K562 (cell line): ENCODE data around the gene SCARF2. TPM values are rescaled to one million over a fixed set of nuclear protein-coding genes. Genes with fewer than 3 reads are reported as not detected.
A peak's percentile ranks its signal among the peaks of the same experiment; 100 is the strongest.

ENCODE experiments used
- ARID3B ChIP-seq: fragments of 250-450 bp; sonication (Bioruptor Pico); IDR thresholded peaks from 2 replicates; pipeline ENCODE4 v1.4.0; 2020; ENCODE audit warnings: borderline replicate concordance
- BHLHE40 ChIP-seq: IDR thresholded peaks from 2 replicates; pipeline ENCODE4 v1.6.1; 2011; ENCODE audit warnings: low read length, improper control_type of control experiment
- BRF2 ChIP-seq: IDR thresholded peaks from 3 replicates; pipeline ENCODE4 v1.6.1; 2011; ENCODE audit warnings: borderline replicate concordance, mild to moderate bottlenecking; ENCODE audit not compliant: insufficient read length, insufficient read depth
- CBX1 ChIP-seq: sonication (generic); IDR thresholded peaks from 2 replicates; pipeline ENCODE4 v1.6.1; 2016; ENCODE audit warnings: antibody characterized with exemption, low read depth, mild to moderate bottlenecking
- CBX2 ChIP-seq: fragments of 200-600 bp; sonication (generic); IDR thresholded peaks from one replicate; pipeline ENCODE4 v1.6.1; 2012; ENCODE audit warnings: mild to moderate bottlenecking, low read length, inconsistent platforms; ENCODE audit not compliant: insufficient read depth, poor library complexity, severe bottlenecking
- EWSR1 ChIP-seq: fragments of 450-650 bp; IDR thresholded peaks from 2 replicates; pipeline ENCODE4 v1.6.1; 2018; ENCODE audit warnings: borderline replicate concordance, mild to moderate bottlenecking, low read depth, moderate library complexity; ENCODE audit not compliant: partially characterized antibody
- FOXP4 ChIP-seq: sonication (generic); formaldehyde crosslinking; IDR thresholded peaks from 2 replicates; pipeline ENCODE4 v1.8.0; 2022; ENCODE audit warnings: mild to moderate bottlenecking, missing genetic modification reagents, borderline replicate concordance
- ILK ChIP-seq: fragments of 450-650 bp; IDR thresholded peaks from 2 replicates; pipeline ENCODE4 v1.6.1; 2016; ENCODE audit warnings: missing genetic modification characterization, low read depth, mild to moderate bottlenecking, missing compliant biosample characterization, moderate library complexity, borderline replicate concordance
- KLF16 ChIP-seq: IDR thresholded peaks from 2 replicates; pipeline ENCODE4 v1.6.1; 2016; ENCODE audit warnings: antibody characterized with exemption
- POU5F1 ChIP-seq: fragments of 150-350 bp; IDR thresholded peaks from 2 replicates; pipeline ENCODE4 v1.6.1; 2014; ENCODE audit warnings: borderline replicate concordance, low read length, low read depth, mild to moderate bottlenecking; ENCODE audit not compliant: partially characterized antibody
- RBM25 ChIP-seq: fragments of 200-400 bp; formaldehyde crosslinking; IDR thresholded peaks from 2 replicates; pipeline ENCODE4 v1.6.1; 2018; ENCODE audit warnings: low read length, low read depth, moderate library complexity; ENCODE audit not compliant: severe bottlenecking
- SIN3A ChIP-seq, 2 experiments: fragments of 150-350 bp in 1 of 2; IDR thresholded peaks; 2 replicates each; pipeline ENCODE4 v1.6.1; 2011 to 2016; ENCODE audit warnings: borderline replicate concordance in 2 of 2, low read depth in 2 of 2, low read length in 2 of 2, mild to moderate bottlenecking in 2 of 2, moderate library complexity in 2 of 2; ENCODE audit not compliant: control insufficient read depth in 1 of 2
- SRSF9 ChIP-seq: fragments of 200-400 bp; formaldehyde crosslinking; IDR thresholded peaks from 2 replicates; pipeline ENCODE4 v1.6.1; 2017; ENCODE audit warnings: low read depth, low read length, borderline replicate concordance
- THAP12 ChIP-seq: fragments of 250-450 bp; sonication (Bioruptor Pico); IDR thresholded peaks from 2 replicates; pipeline ENCODE4 v1.9.0; 2021; ENCODE audit warnings: mild to moderate bottlenecking, inconsistent platforms
- ZEB2 ChIP-seq: fragments of 450-650 bp; IDR thresholded peaks from 2 replicates; pipeline ENCODE4 v1.6.1; 2016
- ZNF212 ChIP-seq: fragments of 450-650 bp; formaldehyde crosslinking; IDR thresholded peaks from 2 replicates; pipeline ENCODE4 v1.4.0; 2020; ENCODE audit warnings: mild to moderate bottlenecking
- ZNF384 ChIP-seq: IDR thresholded peaks from 2 replicates; pipeline ENCODE4 v1.6.1; 2012; ENCODE audit warnings: low read depth, low read length, improper control_type of control experiment
- polyA plus RNA-seq, 8 experiments: library from polyadenylated mRNA; depleted of rRNA in 4 of 8; stranded (reverse) in 5 of 8; unstranded in 3 of 8; fragments of >200 nt; fragmentation: Nextera tagmentation in 2 of 8; fragmentation: Illumina TruSeq in 1 of 8; extraction: Ambion mirVana in 2 of 8; extraction: Trizol in 1 of 8; gene quantifications; 2 replicates each; pipeline versions ENCODE4 v1.2.1 to v1.2.3, GENCODE V29; 2011 to 2014; ENCODE audit warnings: inconsistent platforms in 1 of 8, missing spikeins in 1 of 8
- total RNA-seq, 7 experiments: library from RNA; depleted of rRNA in 6 of 7; stranded (reverse); fragments of >200 nt in 6 of 7; fragmentation: Illumina TruSeq in 2 of 7; extraction: Trizol in 2 of 7; gene quantifications; 2 replicates each; pipeline versions ENCODE4 v1.2.1 to v1.2.3, GENCODE V29; 2011 to 2021; ENCODE audit warnings: low replicate concordance in 1 of 7

Gene SCARF2
- total and polyA plus RNA-seq, 9 of the 15 experiments (the other 6 are each of a cell fraction or from before 2014, with no cell fraction given), result 0.06 to 0.32 (median 0.21) TPM; not detected in 5

- TF ChIP-seq THAP12 (CRISPR knock-in tag) (peak; percentile 93), ZNF384 (peak; percentile 69), BRF2 (no peak), ZEB2 (no peak), FOXP4 (CRISPR knock-in tag) (no peak), BHLHE40 (peak; percentile 71; the same call in 1 of the 2 replicates), ZNF212 (CRISPR knock-in tag) (peak; percentile 86), CBX1 (no peak), KLF16 (no peak), SIN3A (IDR thresholded peaks at IDR 0.05; ENCODE audit: borderline replicate concordance in 2 of 2, control insufficient read depth in 1 of 2, low read depth in 2 of 2, low read length in 2 of 2) (peak; percentile 85 to 87; a peak in 3 of 4 replicates), CBX2 (no peak), POU5F1 (peak; percentile 95), RBM25 (no peak), ARID3B (CRISPR knock-in tag) (peak; percentile 90), SRSF9 (no peak), EWSR1 (no peak), ILK (tag) (no peak)
Measured at GRCh38 chr22:20393705-20394476, 43.7 kb downstream of the SCARF2 start, which contains the start of gene ZNF74 (continued).
